Subcutaneous abdominal adipose tissue (tissue), 5 donors: ENCODE data around the gene SHANK2.
A peak's percentile ranks its signal among the peaks of the same experiment; 100 is the strongest.

ENCODE experiments used
- H3K27ac ChIP-seq: one replicate; pipeline ENCODE4 v1.7.0; 2013; ENCODE audit warnings: low read depth, mild to moderate bottlenecking, inconsistent platforms, low read length, moderate library complexity
- H3K27me3 ChIP-seq, 5 donors: one replicate each; pipeline ENCODE4 v1.7.0; 2013; ENCODE audit warnings: low read length in 5 of 5, inconsistent platforms in 1 of 5; ENCODE audit not compliant: control insufficient read depth in 5 of 5, insufficient read depth in 4 of 5
- H3K36me3 ChIP-seq, 5 donors: one replicate each; pipeline ENCODE4 v1.7.0; 2013; ENCODE audit warnings: low read length in 5 of 5; ENCODE audit not compliant: control insufficient read depth in 5 of 5, insufficient read depth in 5 of 5
- H3K4me1 ChIP-seq, 5 donors: one replicate each; pipeline ENCODE4 v1.7.0; 2013; ENCODE audit warnings: low read length in 5 of 5, mild to moderate bottlenecking in 3 of 5, moderate library complexity in 1 of 5; ENCODE audit not compliant: control insufficient read depth in 5 of 5, insufficient read depth in 5 of 5
- H3K4me3 ChIP-seq, 5 donors: one replicate each; pipeline ENCODE4 v1.7.0; 2013; ENCODE audit warnings: low read length in 5 of 5, low read depth in 1 of 5
- H3K9ac ChIP-seq, 5 donors: one replicate each; pipeline ENCODE4 v1.7.0; 2013; ENCODE audit warnings: low read length in 5 of 5, mild to moderate bottlenecking in 4 of 5, moderate library complexity in 3 of 5
- H3K9me3 ChIP-seq, 5 donors: one replicate each; pipeline ENCODE4 v1.7.0; 2013; ENCODE audit warnings: low read length in 5 of 5; ENCODE audit not compliant: control insufficient read depth in 5 of 5
- donor health status: healthy.
- donor health status: healthy.
- donor health status: healthy.
- donor health status: healthy.
- donor health status: healthy.

Gene SHANK2

DNA sequence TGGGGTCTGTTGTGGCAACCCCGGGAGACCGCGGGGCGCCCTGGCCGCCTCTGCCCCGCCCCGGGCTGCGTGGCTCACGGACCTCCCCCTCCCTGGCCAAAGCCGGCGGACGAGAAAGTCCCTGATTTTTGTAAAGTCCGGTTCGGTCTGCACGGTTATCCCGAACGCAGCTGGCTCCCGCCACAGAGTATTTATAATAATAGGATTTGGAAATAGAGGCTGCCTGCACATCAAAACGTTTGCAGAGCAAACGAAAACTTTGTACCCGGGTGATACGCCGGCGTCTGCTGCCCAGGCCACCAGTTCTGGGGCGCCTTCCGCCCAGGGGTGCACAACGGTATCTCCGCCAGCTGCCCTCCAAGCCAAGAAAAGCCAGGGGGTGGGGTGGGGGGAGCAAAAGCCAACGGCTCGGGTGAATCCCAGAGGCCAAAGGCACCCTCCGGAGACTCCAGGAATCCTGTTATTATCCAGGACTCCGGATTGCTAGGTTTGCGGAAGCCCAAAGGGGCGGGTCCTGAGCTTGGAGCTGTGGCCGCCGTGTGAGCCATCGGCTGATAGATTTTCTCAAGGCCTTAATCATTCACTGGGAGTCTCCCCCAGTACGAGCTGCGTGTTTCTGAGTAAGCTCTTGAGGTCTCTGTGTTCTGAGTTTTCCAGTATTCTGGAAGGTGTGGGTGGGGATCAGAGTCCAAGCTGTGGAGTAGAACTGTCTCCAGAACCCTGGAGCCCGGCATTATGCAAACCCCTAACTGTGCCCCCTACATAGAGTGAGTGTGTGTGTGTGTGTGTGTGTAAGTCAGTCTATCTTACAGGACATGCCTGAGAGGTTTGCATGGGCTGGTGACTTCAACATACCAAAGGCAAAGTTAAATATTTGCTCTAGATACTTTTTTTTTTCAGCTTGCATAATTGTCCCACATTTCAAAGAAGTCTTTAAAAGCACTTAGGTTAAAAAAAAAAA lies 673 bp upstream of the SHANK2 start:
- Histone ChIP-seq H3K9me3 (peaks cover 0 to 2% (median 0%) of the 10 kb centered on the region in 5 donors), H3K27ac (no peak overlapping the region), H3K27me3 (peaks cover 26 to 61% (median 58%) of the 10 kb centered on the region in 5 donors), H3K4me1 (peaks cover 0 to 23% (median 16%) of the 10 kb centered on the region in 5 donors), H3K4me3 (peak overlapping the region in 4 of 5 donors; percentile 44 to 54 (median 50)), H3K36me3 (no peaks in the 10 kb centered on the region), H3K9ac (no peak overlapping the region)

DNA sequence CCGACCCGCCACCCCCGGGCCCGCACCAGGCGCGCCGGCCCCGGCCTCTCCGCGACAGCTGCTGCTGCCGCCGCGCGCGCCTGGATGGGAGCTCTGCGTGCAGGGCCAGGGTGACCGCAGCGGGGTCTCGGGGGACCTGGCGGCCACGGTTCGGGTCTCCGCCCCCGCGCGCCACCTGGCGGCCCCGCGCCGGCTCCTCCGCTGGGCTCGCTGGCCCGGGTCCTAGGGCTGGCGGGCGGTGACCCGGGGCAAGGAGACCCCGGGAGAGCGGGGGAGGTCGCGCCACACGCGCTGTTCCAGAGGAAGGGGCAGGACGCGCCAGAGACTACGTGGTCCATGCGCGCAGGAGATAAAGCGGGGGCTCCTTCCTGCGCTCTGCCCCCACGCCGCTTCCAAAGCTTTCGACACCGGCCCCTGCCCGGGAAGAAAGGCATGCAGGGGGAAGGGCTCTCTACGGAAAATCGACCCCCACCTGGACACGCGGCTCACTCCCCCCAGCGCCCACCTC lies 562 bp downstream of the SHANK2 start:
- Histone ChIP-seq H3K27me3 (peaks cover 26 to 65% (median 59%) of the 10 kb centered on the region in 5 donors), H3K4me3 (peak overlapping the region in 4 of 5 donors; percentile 17 to 54 (median 40)), H3K36me3 (no peaks in the 10 kb centered on the region), H3K9me3 (no peaks in the 10 kb centered on the region), H3K4me1 (peaks cover 0 to 24% (median 19%) of the 10 kb centered on the region in 5 donors), H3K27ac (no peak overlapping the region), H3K9ac (peak overlapping the region in 1 of 5 donors; percentile 45)

DNA sequence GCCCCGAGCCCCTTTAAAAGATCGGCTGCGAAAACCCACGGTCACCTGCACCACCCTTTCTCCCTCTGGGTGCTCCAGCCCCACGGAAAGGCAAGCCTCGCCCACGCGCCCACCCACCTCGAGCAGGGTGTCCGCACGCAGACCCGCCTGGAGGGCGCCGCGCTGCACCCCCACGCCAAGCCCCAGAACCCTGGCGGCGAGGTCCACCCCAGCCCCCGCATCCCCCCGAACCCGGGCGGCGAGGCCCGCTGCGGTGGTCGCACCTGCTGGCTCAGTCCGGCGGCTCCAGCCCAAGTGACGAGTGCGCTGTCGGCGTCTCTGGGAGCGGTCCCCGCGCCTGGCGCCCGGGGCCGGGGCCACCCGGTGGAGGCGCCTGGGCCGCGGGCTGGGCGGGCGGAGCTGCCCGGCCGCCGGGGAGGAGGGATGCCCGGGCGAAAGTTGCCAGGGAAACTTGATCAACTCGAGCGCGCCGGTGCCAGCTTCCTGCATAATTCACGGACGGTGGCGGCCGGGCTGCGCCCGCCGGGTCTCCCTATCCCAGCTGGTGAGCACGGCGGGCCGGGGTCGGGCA lies 1.1 kb downstream of the SHANK2 start:
- H3K4me3 ChIP-seq: peak overlapping the region in 3 of 5 donors; percentile 18 to 54 (median 25)
- H3K4me1 ChIP-seq: peaks cover 0 to 24% (median 19%) of the 10 kb centered on the region in 5 donors
- no peak overlapping the region for H3K9ac ChIP-seq
- H3K27me3 ChIP-seq: peaks cover 29 to 68% (median 60%) of the 10 kb centered on the region in 5 donors
- H3K9me3 ChIP-seq: no peaks in the 10 kb centered on the region
- no peak overlapping the region for H3K27ac ChIP-seq
- no peaks in the 10 kb centered on the region for H3K36me3 ChIP-seq

DNA sequence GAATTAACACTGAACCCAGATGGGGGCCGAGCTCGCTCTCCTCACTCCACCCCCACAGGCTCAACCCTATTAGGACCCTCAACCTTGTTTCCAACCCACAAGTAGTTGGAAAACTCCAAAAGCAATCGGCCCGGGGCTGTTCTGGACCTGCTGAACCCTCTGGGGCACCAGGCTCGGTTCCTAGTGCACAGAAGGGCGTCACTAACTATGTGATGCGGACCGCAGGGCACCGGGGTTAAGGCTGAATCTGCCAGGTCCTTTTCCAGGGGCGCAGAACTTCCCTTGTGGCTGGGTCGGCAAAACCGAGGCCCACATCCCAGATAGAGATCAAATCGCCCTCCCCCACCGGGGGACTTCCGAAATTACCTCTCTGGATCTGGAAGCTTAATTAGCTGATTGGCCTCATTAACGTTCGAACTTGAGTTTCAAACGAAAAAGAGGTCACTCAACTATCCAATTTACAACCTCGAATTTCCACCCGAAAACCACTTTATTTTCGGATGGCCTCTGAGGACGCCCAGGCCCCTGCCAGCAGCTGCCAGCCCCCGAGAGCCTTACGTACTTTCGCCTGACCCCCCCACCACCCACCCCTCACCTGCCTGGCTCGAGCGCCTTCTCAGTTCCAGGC lies 1.7 kb downstream of the SHANK2 start:
- no peaks in the 10 kb centered on the region for H3K9me3 ChIP-seq
- peaks cover 0 to 24% (median 19%) of the 10 kb centered on the region in 5 donors for H3K4me1 ChIP-seq
- H3K9ac ChIP-seq: no peak overlapping the region
- no peaks in the 10 kb centered on the region for H3K36me3 ChIP-seq
- no peak overlapping the region for H3K27ac ChIP-seq
- H3K27me3 ChIP-seq: peaks cover 34 to 63% (median 60%) of the 10 kb centered on the region in 5 donors
- no peak overlapping the region for H3K4me3 ChIP-seq

DNA sequence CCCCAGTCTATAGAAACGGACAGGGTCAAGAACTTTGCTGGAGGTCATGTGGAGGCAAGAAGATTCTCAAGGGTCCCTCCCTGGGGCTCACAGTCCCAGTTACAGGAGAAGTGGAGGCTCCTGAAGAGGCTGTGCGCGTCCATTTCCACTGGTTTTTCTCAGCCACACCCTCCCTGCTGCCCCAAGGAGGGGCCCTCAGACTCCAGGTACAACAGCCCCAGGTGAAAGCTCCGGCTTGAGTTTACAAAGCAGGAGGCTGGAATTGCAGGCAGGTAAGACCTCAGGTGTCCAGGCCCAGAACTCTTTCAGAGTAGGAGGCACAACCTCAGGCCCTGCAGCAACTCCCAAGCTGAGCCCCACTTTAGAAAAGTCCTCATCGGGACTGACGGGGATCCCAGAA lies 3.1 kb downstream of the SHANK2 start:
- Histone ChIP-seq H3K9me3 (no peaks in the 10 kb centered on the region), H3K27me3 (peaks cover 36 to 58% (median 52%) of the 10 kb centered on the region in 5 donors), H3K27ac (no peak overlapping the region), H3K4me1 (peaks cover 0 to 24% (median 19%) of the 10 kb centered on the region in 5 donors), H3K9ac (no peak overlapping the region), H3K36me3 (no peaks in the 10 kb centered on the region), H3K4me3 (no peak overlapping the region)

DNA sequence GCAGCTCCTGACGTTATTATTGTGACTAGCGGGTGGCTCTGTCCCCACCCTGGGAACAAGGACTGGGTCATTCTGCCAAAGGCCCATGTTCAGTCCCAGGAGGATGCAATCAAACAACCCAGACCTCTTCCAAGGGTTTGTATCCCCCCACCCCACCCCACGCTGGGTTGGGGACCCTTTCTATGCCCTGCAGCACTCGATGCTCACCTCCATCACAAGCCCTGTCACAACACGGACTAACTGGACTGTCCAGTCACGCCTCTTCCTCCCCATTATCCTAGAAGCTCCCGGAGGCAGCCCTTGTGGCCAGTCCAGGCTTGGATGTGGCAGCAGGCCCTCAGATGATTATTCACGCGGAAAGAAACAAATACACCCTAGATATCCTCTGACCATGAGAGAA lies 3.7 kb downstream of the SHANK2 start:
- Histone ChIP-seq H3K27ac (no peak overlapping the region), H3K4me1 (peaks cover 0 to 24% (median 19%) of the 10 kb centered on the region in 5 donors), H3K36me3 (no peaks in the 10 kb centered on the region), H3K27me3 (peaks cover 36 to 58% (median 52%) of the 10 kb centered on the region in 5 donors), H3K9me3 (no peaks in the 10 kb centered on the region), H3K4me3 (no peak overlapping the region), H3K9ac (no peak overlapping the region)

DNA sequence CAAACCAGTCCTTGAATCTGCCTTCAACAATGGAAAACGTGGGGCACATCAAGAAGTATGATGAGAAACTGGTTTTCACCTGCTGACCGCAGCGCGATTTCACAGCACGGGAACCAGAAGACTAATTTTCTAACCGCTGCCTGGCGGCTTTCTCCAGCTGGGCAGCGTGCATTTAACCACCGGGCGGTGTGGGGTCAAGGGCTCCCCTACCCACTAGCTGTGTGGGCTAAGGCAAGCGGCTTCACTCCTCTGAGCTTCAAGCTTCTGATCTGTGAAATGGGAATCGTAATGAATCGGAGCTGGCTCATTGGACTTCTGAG lies 4.2 kb downstream of the SHANK2 start:
- no peak overlapping the region for H3K9ac ChIP-seq
- H3K9me3 ChIP-seq: no peaks in the 10 kb centered on the region
- peaks cover 0 to 22% (median 19%) of the 10 kb centered on the region in 5 donors for H3K4me1 ChIP-seq
- H3K27me3 ChIP-seq: peaks cover 36 to 55% (median 52%) of the 10 kb centered on the region in 5 donors
- no peak overlapping the region for H3K27ac ChIP-seq
- no peaks in the 10 kb centered on the region for H3K36me3 ChIP-seq
- no peak overlapping the region for H3K4me3 ChIP-seq

DNA sequence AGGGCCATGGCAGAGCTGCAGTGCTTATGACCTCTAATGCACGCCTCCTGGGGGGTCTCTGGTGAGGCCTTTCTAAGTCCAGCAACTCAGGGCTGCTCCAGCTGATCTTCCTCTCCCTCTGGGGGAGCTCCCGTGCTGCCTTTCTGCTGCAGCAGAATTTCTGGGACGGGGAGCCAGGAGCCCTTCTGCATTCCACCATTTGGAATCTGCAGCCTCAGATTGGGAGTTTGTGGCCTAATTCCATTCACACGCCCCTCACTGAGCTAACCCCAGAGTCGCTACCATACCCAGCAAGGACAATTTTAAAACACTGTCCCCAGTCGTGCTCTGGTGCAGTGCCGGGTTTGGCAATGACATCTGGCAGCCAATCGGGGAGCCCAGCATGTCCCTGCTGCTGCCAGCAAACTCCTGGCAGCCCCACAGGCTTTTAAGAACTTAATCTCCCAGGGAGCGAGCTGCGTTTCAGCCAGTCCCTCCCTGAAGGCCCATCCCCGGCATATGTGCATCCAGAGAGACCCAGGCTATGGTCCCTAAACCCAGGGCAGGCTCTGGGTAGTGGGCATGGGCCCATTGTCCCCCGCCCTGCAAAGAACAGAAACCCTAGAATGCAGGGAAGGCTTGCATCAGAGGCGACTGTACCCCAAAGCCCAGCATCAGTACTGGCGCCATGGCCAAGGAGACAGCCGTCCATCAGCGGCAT lies 4.7 kb downstream of the SHANK2 start:
- Histone ChIP-seq H3K27me3 (peaks cover 36 to 51% (median 46%) of the 10 kb centered on the region in 5 donors), H3K27ac (no peak overlapping the region), H3K4me1 (peaks cover 0 to 17% (median 14%) of the 10 kb centered on the region in 5 donors)

DNA sequence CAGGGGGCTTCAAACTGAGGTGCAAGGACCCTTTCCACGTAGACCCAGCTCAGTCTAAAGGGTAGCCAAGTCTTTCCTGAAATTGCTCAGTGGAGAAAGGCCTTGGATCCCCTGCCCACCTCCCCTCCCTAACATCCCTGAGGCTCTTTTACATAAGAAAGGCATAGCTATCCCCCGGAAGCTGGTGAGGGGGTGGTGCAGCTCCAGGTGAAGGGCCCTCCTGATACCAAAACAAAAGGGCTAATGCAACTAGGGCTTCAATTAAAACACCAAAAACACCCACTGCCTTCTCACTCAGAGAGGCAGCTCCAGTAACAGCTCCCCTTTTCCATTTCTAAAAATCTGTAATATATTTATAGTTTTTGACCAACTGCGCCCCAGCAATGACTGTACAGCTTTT lies 5.8 kb downstream of the SHANK2 start:
- Histone ChIP-seq H3K9me3 (no peaks in the 10 kb centered on the region), H3K27me3 (peaks cover 32 to 49% (median 43%) of the 10 kb centered on the region in 5 donors), H3K27ac (no peak overlapping the region), H3K4me3 (no peak overlapping the region), H3K36me3 (no peaks in the 10 kb centered on the region), H3K9ac (no peak overlapping the region), H3K4me1 (peaks cover 3 to 16% (median 9%) of the 10 kb centered on the region in 5 donors)

More for the DNA sequence above, 4.7 kb downstream of the SHANK2 start:
- no peaks in the 10 kb centered on the region for H3K9me3 ChIP-seq
- no peaks in the 10 kb centered on the region for H3K36me3 ChIP-seq
- H3K9ac ChIP-seq: no peak overlapping the region
- H3K4me3 ChIP-seq: no peak overlapping the region
